ENCODE measurements around the gene TMX4. TPM values are rescaled to one million over a fixed set of nuclear protein-coding genes. Genes with fewer than 3 reads are reported as not detected.

The TMX4 gene
- total RNA-seq, 1 donor from 2014 or later, result 35.7 TPM

- no peak for DNase-seq
- Histone ChIP-seq H3K36me3 (no peaks in the 10 kb centered on the region), H3K27ac (peak overlapping the region; percentile 99), H3K4me1 (peaks cover 8% of the 10 kb centered on the region), H3K27me3 (ENCODE audit: low read depth) (no peaks in the 10 kb centered on the region), H3K4me3 (peak overlapping the region; percentile 84), H3K9me3 (no peaks in the 10 kb centered on the region)
- TF ChIP-seq, protein P1, sequence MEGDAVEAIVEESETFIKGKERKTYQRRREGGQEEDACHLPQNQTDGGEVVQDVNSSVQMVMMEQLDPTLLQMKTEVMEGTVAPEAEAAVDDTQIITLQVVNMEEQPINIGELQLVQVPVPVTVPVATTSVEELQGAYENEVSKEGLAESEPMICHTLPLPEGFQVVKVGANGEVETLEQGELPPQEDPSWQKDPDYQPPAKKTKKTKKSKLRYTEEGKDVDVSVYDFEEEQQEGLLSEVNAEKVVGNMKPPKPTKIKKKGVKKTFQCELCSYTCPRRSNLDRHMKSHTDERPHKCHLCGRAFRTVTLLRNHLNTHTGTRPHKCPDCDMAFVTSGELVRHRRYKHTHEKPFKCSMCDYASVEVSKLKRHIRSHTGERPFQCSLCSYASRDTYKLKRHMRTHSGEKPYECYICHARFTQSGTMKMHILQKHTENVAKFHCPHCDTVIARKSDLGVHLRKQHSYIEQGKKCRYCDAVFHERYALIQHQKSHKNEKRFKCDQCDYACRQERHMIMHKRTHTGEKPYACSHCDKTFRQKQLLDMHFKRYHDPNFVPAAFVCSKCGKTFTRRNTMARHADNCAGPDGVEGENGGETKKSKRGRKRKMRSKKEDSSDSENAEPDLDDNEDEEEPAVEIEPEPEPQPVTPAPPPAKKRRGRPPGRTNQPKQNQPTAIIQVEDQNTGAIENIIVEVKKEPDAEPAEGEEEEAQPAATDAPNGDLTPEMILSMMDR (IDR thresholded peaks at IDR 0.05), result no peak
- peak; percentile 89 to 92 for ATAC-seq
- intact Hi-C loops (cut with DNase I), result no loop called here
Observed at GRCh38 chr20:8018958-8019245, 659 bp downstream of the TMX4 start.

DNA sequence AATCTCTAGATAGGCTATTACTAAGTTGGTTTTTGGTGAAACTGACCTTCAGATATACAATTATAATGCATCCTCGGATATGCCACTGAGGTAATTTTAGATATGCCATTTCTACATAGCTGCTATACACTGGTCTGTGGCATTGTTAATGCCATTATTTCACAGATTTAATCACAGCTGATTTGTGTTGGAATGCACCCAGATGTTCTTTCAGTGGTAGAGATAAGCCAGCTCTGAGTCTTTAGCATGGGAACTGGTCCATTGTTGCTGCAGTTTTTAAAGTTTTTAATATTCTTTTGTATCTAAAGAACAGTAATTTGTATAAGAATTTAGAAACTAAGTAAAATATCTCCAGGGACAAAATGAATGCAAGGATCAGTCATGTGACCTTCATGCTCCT, 6.8 kb downstream of the TMX4 start:
- Histone ChIP-seq H3K27ac (no peak overlapping the region), H3K4me1 (peaks cover 2% of the 10 kb centered on the region), H3K36me3 (peaks cover 11% of the 10 kb centered on the region), H3K4me3 (no peak overlapping the region), H3K27me3 (ENCODE audit: low read depth) (no peaks in the 10 kb centered on the region), H3K9me3 (no peaks in the 10 kb centered on the region)
- intact Hi-C loops (cut with DNase I), result no loop called here
- DNase-seq (no peak), ATAC-seq (no peak)
- TF ChIP-seq, protein P1 (IDR thresholded peaks at IDR 0.05), result no peak

DNA sequence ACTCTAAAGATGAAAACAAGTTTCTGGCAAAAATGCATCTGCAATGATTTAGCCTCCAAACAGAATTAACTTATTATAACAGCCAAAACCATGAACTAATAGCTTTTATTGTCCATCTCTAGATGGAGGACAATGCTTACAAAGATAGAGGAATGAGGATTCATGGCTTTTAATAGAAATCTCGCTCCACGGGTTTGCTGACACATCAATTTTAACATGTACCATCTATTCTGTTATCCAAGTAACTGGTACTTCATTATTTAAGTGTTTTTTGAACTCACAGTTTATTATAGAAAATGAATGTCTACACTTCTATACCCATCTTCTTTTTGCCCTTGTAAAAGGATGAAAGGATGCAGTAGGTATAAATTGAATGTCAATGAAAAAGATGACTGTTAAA, 10.8 kb downstream of the TMX4 start:
- Histone ChIP-seq H3K4me3 (no peak overlapping the region), H3K36me3 (peaks cover 11% of the 10 kb centered on the region), H3K4me1 (no peaks in the 10 kb centered on the region), H3K9me3 (no peaks in the 10 kb centered on the region), H3K27ac (no peak overlapping the region), H3K27me3 (ENCODE audit: low read depth) (no peaks in the 10 kb centered on the region)
- intact Hi-C loops (cut with DNase I), result no loop called here
- DNase-seq (no peak), ATAC-seq (no peak)
- TF ChIP-seq, protein P1 (IDR thresholded peaks at IDR 0.05), result no peak

GRCh38 chr20:8007490-8007889, 12.1 kb downstream of the TMX4 start:
- no peaks in the 10 kb centered on the region for H3K9me3 ChIP-seq
- no peaks in the 10 kb centered on the region for H3K4me1 ChIP-seq
- H3K36me3 ChIP-seq, result peaks cover 11% of the 10 kb centered on the region
- TF ChIP-seq, protein P1 (IDR thresholded peaks at IDR 0.05), result no peak
- no peak for DNase-seq
- no peak for ATAC-seq
- intact Hi-C loops (cut with DNase I), result no loop called here
- H3K27ac ChIP-seq, result no peak overlapping the region
- H3K27me3 ChIP-seq (ENCODE audit: low read depth), result no peaks in the 10 kb centered on the region
- no peak overlapping the region for H3K4me3 ChIP-seq

DNA sequence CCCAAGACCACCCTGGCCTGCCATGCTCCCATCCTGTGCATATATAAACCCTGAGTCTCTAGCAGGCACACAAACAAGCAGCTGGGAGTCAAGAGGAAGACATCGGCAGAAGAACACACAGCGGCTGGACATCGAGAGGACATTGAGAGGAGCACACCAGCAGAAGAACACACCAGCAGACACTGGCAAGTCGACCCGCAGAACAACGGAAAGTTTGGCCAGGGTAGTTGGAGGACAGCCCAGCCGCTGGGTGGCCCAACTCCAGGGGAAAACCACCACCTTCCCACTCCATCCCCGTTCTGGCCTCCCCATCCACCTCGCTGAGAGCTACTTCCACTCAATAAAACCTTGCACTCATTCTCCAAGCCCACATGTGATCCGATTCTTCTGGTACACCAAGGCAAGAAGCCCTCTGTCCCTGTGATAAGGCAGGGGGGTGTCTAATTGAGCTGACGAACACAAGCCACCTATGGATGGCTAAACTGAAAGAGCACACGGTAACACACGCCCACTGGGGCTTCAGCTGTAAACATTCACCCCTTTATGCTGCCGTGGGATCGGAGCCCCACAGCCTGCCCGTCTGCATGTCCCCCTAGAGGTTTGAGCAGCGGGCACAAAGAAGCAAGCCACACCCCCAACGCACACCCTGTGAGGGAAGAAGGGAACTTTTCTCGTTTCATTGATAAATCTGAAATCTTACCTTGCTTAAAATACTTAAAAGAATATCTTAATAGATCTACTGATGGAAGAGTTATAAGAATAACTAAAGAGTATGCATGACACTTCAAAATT, 13.8 kb downstream of the TMX4 start:
- TF ChIP-seq, protein P1 (IDR thresholded peaks at IDR 0.05), result no peak
- Histone ChIP-seq H3K9me3 (no peaks in the 10 kb centered on the region), H3K27me3 (ENCODE audit: low read depth) (no peaks in the 10 kb centered on the region), H3K27ac (no peak overlapping the region), H3K4me3 (no peak overlapping the region), H3K36me3 (peaks cover 15% of the 10 kb centered on the region), H3K4me1 (no peaks in the 10 kb centered on the region)
- DNase-seq (no peak), ATAC-seq (no peak)
- intact Hi-C loops (cut with DNase I), result no loop called here

Measured in lower lobe of right lung (tissue), 2 donors.